Mammary epithelial cell (primary cell): Measurements from ENCODE around the gene TBC1D1.

Source experiments
- CTCF ChIP-seq, 2 donors: IDR thresholded peaks in 1 of 2; conservative IDR thresholded peaks in 1 of 2; 2 replicates each; pipeline ENCODE4 v1.5.1; 2011 to 2012; ENCODE audit warnings: inconsistent platforms in 2 of 2, low read length in 2 of 2, mild to moderate bottlenecking in 2 of 2, control low read depth in 1 of 2, low read depth in 1 of 2; ENCODE audit not compliant: insufficient read depth in 1 of 2; ENCODE audit errors: extremely low read depth in 1 of 2
- EZH2 ChIP-seq: IDR thresholded peaks from 2 replicates; pipeline ENCODE4 v1.6.1; 2012; ENCODE audit warnings: low read length, inconsistent platforms, borderline replicate concordance

- no peak for TF ChIP-seq CTCF (conservative IDR thresholded peaks at IDR 0.05 in 1 of 2, IDR thresholded peaks at IDR 0.05 in 1 of 2; ENCODE audit: extremely low read depth in 1 of 2, insufficient read depth in 1 of 2, low read depth in 1 of 2, low read length in 2 of 2)
- TF ChIP-seq EZH2, result no peak
Measured at GRCh38 chr4:37951461-37952352, 60.8 kb downstream of the TBC1D1 start.
